ENCODE data around the gene CAMK1D.
A peak's percentile ranks its signal among the peaks of the same experiment; 100 is the strongest.

Gene CAMK1D

DNA sequence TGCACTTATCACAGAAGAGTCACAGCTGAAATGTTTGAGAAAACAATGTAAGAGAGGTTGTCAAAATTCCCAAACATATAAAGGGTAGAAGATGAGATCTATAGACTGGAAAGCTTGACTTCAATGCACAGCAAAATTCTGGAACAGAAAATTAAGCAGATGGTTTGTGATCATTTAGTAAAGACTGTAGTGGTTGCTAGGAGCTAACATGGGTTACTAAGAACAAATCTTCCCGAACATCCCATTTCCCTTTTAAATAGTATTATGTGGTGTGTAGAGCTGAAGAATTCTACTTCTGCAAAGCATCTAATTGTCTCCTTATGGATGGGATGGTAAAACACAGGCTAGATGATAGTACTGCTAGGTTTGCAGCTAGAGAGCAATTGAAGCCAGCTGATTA, 312.3 kb downstream of the CAMK1D start:
- no peak for DNase-seq

DNA sequence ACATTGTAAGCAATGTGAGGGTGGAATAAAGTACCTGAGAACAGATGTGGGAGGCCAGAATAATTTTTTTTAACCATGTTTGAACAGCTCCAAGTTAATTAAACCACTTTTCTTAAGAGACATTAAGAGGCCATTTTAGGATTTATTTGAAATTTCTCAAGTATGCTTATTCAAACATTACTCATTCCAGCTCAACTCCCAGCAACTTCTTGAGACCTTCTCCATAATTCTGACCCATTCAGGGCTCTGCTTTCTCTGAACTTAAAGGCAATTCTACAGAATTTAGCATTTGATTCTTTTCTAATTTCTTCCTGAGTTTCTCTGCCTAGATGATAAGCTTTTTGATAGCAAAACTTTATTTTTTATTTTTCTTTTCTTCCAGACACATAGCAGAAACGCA, 314.5 kb downstream of the CAMK1D start:
- no peak for DNase-seq

DNA sequence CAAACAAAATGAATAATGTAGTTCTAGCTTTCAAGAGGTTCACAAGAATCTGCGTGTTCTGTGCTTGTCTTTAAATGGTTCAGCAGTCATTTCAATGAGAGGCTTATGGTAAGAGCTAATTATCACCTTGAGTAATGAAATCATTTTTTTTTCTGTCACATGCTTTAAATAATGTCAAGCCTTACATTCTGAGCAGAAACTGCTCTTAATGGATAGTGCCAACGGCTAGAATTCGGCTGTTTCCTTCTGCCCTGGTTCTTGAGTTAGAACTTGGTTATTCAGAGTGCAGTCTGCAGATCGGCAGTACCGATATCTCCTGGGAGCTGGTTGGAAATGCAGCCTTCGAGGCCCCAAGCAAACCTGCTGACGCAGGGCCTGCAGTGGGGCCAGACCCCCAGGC, 316.2 kb downstream of the CAMK1D start:
- no peak for DNase-seq

DNA sequence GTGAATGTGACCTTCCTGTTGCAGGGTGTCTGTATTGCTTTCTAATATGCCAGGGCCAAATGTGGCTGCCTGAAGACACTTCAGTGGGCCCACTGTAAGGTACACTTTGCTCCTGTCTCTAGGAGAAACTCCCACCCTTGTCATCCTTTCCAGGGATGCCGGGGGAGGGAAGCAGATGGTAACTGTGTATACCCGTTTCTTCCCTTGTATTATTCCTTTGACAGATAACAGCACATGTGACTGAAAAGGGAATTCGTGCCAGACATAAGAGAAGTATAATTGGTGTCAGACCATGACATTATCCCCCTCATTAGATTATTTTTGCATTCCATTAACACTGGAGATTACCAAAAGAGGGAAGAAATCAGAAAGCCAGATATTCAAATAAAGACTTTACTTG, 317.7 kb downstream of the CAMK1D start:
- no peak for DNase-seq

DNA sequence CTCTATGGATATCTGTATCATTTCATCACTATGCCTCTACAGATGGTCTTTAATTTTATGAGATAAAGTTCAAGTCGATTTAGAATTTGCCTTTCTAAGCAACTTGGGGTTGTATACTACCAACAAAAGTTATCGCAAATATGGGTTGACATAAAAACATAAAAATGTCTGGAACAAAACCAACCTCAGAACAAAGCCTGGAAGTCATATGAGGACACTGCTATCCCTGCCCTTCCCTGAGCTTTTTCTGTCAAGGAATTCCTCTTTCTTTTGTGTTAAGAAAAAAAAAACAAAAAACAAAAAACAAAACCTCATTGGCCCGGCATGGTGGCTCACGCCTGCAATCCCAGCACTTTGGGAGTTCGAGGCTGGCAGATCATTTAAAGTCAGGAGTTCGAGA, 319.3 kb downstream of the CAMK1D start:
- DNase-seq, result no peak

DNA sequence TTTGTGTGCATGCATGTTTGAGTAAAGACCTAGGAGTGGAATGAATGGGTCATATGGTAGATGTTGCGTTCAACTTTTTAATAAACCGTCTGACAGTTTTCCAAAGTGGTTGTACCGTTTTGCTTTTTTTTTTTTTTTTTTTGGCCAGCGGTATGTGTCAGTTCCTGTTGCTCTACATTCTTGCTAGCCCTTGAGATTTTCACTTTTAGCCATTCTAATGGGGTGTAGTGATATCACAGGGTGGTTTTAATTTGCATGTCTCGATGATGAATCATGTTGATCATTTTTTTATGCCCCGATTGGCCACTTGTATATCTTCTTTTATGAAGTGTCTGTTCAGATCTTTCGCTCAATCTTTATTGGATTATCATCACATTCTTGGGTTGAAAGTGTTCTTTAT, 320.7 kb downstream of the CAMK1D start:
- DNase-seq, result no peak

DNA sequence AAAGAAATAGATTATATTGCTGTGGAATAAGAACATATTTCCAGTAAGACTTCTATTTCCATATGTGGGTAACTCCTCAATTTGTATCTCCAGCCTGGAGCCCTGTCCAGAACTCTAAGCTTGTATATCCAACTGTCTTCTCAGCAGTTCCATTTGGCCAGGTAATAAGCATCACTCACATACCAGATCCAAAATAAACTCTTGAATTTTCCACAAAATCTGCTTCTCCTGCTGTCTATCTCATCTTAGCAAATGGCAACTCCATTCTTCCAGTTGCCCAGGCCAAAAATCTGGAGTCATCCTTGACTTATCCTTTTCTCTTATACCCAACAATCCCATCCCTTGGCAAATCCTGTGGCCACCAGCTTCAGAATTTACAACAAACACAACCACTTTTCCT, 325.8 kb downstream of the CAMK1D start:
- no peak for DNase-seq

DNA sequence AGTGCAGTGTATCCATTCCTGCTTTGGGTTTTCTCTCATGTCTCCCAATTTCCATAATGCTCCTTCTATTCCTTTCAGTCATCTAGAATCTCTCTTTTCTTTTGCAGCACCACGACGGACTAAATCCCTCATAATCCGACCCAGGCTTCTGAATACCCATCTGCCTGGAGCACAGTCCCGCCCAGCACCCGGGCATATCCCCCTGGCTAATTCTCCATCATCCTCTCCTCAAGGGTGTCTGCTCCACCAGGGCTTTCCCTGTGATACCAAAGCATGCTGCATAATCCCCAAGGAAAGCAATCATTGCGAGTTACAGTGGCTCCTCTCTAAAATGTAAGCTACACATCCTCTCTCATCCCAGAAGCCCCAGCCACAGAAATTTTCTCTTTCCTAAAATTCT, 330.3 kb downstream of the CAMK1D start:
- DNase-seq, result no peak

DNA sequence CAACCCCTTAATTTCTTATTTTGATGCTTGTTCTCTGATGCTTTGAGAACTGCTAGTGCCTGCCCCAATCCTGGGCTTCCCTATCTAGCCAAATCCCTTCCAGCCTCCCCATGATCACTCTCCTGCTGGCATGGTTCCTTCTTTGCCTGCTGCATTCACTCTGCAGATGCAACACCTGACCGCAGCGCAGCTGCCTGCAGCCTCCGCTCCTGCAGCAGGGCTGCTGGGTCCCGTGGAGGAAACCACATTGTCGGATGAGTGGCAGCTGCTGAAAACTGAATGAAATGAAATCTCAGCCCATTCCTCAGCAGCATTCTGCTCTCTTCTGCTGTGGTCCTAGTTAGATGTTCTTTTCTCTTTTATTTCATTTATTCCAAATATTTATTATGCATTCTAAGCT, 331.9 kb downstream of the CAMK1D start:
- DNase-seq, result no peak

DNA sequence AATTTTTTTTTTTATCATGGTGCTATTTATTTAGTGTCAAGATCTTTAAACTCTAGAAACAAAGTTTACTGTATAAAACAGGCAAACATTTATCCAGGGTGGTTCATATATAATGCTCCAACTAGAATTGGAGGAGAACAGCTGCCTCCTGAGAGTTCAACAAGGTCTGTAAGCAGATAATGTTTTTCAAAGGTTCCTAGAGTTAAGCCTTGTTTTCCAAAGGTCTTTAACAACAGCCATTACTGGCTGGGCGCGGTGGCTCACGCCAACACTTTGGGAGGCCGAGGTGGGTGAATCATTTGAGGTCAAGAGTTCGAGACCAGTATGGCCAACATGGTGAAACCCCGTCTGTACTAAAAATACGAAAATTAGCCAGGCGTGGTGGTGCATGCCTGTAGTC, 335.4 kb downstream of the CAMK1D start:
- no peak for DNase-seq

DNA sequence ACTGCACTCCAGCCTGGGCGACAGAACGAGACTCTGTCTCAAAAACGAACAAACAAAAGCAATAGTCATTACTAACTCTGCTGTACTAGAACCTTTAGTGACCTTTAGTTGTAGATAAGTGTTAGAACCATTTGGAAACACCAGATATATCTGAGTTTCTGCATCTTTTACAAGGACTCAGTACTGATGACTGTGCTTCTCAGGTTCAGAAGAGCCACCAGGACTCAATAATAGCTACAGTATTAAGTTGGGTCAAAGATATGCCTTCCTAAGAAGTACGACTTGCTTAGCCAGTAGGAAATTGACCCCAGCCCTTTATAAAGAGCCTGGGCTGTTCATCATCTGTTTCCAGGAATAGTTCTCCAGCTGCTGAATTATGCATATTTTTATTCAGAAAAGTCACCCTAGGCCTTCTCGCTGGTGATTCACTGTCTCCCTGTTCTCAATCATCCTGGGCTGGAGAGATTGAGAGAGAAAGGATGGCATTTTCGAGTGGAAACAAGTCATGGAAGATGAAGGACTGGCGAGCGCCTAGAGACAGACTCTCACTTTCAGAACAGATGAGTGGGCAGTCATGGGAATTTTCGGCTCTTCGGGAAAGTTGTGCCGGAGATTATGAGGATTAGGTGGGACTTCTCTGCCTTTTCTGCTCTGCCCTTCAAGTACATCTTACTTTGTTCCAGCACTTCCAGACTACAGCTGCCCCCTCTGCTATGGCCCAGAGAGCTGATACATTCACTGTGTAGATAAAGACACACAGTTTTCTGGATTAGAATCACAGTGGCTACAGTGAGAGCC, 336.1 kb downstream of the CAMK1D start:
- DNase-seq, result no peak

DNA sequence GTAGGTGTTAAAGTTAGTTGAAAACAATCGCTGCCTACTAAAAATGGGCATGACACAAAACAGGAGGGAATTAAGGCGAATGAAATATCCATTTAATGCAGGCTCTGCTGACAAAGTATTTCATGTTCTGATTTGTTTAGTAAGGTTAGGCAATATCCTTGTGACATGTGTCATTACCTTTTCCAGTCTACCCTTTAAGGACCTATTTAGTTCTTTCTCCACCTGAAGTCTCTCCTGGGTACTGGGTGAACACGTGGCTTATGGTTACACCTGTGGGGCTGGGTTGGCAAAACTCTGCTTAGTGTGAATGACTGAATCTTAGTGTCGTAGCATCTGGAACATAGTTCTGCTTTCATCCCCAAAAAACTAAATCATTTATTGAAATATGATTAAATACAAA, 338.6 kb downstream of the CAMK1D start:
- no peak for DNase-seq

DNA sequence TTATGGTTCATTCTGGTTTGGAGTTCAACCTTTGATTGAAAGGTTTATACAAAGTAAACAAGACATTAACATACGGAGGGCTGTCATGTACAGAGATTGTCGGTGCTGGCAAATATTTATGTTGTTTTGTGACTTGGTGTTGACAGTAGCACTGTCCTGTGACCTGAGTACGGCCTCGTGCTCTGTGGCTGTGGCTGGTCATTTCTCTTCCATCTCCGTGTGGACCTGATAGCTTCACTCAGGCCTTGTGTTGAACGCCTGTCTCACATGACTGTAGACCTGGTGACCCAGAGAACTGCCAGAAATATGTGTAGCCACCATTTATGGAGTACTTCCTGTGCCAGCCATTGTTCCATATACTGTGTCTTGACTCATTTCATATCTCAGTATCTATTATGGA, 340.5 kb downstream of the CAMK1D start:
- no peak for DNase-seq

DNA sequence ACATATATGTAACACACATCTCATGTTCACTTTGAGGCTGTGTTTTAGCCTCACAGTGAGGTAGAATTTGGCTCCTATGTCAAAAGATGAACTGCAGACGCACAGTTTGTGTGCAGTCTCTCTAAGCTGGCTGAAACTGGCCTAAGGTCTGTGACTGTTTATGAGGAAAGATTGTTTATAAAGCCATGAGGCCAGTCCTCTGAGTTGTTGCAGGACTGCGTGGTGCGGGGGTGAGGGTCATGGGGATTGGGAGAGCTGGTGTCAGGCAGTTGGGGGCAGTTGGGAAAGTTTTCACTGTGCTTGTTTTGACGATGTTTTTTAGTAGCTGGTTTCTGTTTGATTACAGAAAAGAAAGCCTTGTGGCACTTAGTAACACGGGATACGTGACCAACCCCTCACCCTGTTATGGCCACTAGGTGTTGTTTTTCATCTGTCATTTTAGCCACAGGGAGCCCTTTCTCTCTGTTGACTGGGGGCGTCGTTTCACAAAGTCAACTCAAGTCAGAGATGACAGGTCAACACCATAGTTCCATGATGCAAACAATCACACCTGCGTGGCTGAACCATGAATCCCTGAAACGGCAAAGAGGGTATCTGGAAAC, 341.3 kb downstream of the CAMK1D start:
- no peak for DNase-seq

DNA sequence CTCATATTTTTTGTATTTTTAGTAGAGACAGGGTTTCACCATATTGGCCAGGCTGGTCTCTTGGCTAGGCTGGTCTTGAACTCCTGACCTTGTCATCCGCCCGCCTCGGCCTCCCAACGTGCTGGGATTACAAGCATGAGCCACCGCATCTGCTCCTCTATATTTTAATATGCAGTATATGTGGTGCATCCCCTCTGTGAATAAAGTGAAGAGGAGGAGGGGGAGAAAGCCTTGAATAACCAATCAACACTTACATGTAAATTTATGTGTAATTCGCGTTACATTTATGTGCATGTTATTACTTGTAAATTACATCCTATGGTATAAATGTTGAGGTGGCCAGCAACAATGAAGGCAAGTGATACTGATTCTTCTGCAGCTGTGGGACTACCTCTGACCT, 342.2 kb downstream of the CAMK1D start:
- DNase-seq, result no peak

DNA sequence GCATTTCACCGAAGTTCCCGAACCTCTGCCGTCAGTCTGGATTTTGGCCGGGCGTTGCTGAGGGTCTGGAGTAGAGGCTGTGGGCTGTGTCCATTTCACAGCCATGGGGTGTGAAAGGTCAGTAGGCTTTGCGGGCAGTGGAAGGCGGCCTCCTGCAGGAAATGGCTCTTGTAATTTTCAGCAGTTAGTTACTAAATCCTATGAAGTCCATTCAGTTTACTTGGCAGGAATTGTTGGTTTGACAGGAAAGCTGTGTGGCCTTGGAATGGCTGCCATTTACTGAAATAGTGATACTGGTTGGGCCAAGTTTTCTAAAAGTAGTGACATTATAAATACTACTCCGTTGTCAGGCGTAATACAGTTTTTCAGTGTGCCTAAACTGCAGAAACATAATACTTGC, 348.4 kb downstream of the CAMK1D start:
- no peak for DNase-seq

DNA sequence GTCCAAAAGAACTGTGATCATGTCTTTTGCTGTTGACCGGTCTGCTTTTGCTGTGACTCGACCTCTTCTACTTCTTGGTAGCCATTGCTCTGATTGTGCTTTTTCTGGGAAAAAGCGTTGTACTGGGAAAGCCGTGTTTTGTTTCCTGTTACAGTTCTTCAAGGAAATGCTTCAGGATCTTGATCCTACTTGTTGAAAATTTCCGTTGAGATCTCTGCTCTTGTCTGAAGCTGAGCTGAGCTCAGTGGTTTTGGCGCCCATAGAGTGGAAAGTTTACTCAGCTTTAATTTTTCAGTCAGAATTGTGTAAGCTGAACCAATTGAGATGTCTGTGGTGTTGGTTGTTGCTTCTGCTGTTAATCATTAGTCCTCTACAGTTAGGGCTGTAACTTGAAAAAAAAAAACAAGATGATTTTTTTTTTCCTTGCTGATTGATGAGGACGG, 349.9 kb downstream of the CAMK1D start:
- peak; percentile 35 for DNase-seq

DNA sequence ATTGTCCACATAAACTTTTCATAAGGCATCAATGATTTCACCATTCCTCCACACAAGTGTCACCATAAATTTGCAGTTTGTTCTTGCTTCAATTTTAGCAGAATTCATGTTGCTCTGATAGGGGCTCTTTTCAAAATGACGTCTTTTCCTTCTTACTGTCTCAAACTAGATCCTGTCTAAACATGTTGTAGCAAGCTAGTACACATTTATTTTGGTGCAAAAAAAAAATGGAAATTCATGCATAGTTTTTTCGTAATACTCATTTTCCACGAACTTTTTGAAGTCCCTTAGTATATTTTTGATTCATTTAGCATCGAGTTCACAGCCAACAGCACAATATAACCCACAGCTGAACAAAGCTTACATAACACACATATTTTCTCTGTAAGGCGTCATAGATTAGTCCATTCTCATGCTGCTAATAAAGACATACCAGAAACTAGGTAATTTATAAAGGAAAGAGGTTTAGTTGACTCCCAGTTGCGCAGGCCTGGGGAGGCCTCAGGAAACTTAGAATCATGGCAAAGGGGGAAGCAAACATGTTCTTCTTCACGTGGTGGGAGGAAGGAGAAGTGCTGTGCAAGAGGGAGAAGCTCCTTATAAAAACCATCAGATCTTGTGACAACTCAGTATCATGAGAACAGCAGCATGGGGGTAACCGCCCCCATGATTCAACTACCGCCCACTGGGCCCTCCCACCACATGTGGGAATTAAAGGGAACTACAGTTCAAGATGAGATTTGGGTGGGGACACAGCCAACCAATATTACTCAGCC, 350.6 kb downstream of the CAMK1D start:
- no peak for DNase-seq

DNA sequence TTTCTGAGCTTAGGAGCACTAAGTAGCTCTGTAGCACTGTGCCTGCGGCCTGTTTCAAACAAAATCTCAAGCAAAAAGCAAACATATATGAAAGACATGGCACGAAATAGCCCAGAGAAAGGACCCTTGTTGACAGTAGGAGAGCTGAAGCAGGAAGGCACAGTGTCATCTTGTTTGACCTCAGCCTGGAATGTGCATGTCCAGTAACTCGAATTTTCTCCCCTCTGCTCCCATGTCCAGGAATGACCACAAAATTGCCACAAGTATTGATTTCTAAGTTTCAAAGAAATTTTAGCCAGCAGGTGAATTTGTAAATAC, 351.2 kb downstream of the CAMK1D start:
- DNase-seq, result no peak

DNA sequence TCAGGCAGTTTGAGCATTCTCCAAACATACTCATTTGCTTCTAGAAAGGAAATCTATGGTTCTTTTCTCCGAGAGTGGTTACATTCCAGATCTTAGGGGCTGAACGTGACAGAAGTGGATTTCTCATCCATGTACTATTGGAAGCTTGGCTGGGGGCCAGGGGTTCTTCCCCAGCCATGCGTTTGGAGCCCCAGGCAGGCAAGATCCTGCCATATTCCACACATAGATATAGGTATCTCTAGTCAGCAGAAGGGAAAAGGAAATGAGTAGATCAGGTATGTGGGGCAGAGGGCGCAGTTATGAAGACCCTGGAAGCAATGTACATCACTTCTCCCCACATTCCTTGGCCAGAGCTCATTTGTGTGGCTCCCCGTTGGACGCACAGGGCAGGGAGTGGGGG, 352.3 kb downstream of the CAMK1D start:
- DNase-seq, result no peak

DNA sequence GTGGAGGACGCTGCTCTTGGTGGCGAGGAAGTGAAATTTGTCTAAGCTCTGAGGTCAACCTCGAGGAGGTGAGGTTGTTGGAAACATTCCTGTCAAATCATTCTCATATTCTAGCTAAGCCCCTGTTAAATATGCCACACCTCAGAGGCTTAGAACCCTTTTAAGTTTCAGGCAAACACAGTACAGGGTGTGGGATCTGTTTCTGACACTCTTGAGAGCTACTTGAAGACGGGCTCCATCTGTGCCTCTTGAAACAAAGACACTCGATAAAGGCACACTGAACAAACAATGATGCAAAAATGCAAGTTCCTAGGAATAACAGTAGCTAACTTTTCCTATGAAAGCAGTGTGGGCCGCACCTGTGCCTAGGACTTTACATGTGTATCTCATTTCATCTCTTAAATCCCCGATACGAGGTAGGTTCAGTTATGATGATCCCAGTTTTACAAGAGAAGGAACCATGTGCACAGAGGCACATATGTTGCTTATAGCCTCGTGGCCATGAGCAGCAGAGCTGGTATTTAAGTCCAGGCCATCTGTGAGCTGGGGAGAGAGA, 352.9 kb downstream of the CAMK1D start:
- DNase-seq, result no peak

DNA sequence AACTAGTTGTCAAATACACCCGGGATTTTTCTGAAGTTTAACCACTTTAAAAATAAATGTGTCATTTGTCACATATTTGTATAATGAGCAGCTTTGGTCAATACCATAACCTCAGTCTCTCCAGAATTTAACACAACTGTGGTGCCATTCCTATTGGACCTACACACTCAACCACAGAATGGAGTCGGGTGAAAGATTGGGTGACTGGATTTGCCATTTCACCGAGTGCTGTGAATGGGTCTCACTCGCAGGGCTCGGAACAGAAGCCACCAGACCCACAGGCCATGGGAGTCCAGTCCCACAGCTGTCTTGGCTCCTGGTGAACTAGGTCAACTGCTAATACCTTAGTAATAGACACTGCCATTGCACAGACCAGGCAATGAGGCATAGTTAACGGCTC, 353.8 kb downstream of the CAMK1D start:
- DNase-seq, result no peak

DNA sequence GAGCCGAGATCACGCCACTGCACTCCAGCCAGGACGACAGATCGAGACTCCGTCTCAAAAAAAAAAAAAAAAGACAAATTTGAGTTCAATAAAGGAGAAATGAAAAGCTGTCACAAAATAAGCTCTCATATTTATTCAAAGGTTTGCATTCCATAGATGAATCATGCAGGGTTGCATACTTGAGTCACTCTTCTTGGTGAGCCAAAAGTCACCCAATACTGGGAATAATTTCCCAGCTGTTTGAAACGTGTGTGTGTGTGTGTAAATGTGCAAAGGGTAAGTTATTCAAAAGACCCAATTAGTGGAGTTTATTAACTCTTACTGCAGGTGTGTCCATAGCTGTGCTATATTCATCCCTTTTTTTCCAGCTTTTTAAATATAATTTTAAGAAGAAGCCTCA, 354.5 kb downstream of the CAMK1D start:
- DNase-seq, result no peak

DNA sequence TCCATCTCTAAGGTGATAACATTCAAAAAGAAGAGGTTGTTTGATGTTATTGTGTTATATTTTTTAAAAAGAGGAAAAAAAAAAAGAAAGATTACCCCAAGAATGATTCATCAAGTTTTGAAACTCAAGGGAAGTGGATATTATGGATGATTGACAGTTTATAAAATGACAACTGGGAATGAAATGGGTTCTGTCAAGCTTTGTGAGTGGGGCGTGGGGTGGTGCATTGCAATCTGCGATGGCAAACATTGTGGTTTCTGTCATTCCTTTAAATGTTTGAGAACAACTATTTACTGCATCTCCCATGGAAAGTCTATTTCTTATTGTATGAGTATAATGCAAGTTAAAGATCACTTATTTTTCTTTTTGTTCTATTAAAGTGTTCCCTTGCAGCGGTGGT, 355.1 kb downstream of the CAMK1D start:
- DNase-seq, result no peak

Data from right hindlimb (tissue), 1 donor.